HL-60 (cell line): ENCODE results near the gene TREML1.

ENCODE experiments used
- DNase-seq, 2 experiments: peaks; one replicate each; pipeline ENCODE4 v3.0.0-alpha.2; 2010 to 2020; ENCODE audit warnings: low read depth in 1 of 2, low spot score in 1 of 2
- H3K27ac ChIP-seq: fragments of 250-450 bp; sonication (Bioruptor Pico); replicated peaks from 2 replicates; pipeline ENCODE4 v1.5.1; 2020; ENCODE audit warnings: mild to moderate bottlenecking, moderate library complexity
- H3K27me3 ChIP-seq: fragments of 250-450 bp; sonication (Bioruptor Pico); 2 replicates; pipeline ENCODE4 v1.5.1; 2021; ENCODE audit warnings: mild to moderate bottlenecking, moderate library complexity; ENCODE audit not compliant: insufficient read depth, poor library complexity, severe bottlenecking
- H3K4me3 ChIP-seq: replicated peaks from 2 replicates; pipeline ENCODE4 v1.5.1; 2011; ENCODE audit warnings: mild to moderate bottlenecking, control low read depth, low read length; ENCODE audit not compliant: insufficient read depth
- GABPA ChIP-seq: IDR thresholded peaks from 2 replicates; pipeline ENCODE4 v1.6.1; 2012; ENCODE audit warnings: low read depth
- POLR2AphosphoS5 ChIP-seq: IDR thresholded peaks from 2 replicates; pipeline ENCODE4 v1.6.1; 2012; ENCODE audit warnings: low read depth
- SPI1 ChIP-seq: IDR thresholded peaks from 2 replicates; pipeline ENCODE4 v1.6.1; 2012; ENCODE audit warnings: low read depth, mild to moderate bottlenecking, borderline replicate concordance
- TF ChIP-seq, protein P1 (sequence below): IDR thresholded peaks from 2 replicates; pipeline ENCODE4 v1.6.1; 2012; ENCODE audit warnings: low read depth; ENCODE audit not compliant: insufficient replicate concordance
- TF ChIP-seq, protein P2 (sequence below): IDR thresholded peaks from one replicate; pipeline ENCODE4 v1.5.1; 2011; ENCODE audit warnings: low read length, control low read depth, inconsistent platforms; ENCODE audit not compliant: insufficient read depth

Gene TREML1

DNA sequence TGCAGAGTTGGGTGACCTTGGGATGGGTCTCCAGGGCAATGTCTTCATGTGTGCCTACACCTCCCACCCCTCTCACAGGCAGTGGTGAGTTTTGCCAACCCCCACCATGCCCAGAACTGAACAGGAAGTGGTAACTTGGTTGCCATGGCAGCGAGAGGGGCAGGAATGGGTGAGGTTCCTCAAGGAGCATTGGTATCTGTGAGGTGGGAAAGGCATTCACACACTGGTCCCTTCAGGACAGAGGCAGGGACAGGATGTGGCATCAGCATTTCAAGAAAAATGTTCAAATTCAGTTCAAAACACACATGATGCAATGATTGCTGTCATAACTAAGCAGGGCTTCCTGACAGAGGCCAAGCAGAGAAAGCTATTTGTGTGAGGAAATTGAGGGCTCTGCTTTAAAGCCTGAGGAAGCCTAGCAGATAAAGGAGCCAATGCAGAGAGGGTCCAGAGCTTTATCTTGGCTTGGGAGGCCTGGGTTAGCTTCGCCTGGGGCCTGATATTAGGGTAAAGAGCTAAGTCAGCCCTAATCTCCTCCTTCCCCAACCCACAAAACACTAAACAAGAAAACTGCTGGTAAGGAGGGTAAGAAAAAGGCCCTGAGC, 46.3 kb upstream of the TREML1 start:
- peak overlapping the region; percentile 89 for H3K27ac ChIP-seq
- no peaks in the 10 kb centered on the region for H3K27me3 ChIP-seq
- TF ChIP-seq POLR2AphosphoS5: no peak
- peak; percentile 59 for TF ChIP-seq GABPA
- TF ChIP-seq SPI1: peak; percentile 66
- TF ChIP-seq, protein P1, sequence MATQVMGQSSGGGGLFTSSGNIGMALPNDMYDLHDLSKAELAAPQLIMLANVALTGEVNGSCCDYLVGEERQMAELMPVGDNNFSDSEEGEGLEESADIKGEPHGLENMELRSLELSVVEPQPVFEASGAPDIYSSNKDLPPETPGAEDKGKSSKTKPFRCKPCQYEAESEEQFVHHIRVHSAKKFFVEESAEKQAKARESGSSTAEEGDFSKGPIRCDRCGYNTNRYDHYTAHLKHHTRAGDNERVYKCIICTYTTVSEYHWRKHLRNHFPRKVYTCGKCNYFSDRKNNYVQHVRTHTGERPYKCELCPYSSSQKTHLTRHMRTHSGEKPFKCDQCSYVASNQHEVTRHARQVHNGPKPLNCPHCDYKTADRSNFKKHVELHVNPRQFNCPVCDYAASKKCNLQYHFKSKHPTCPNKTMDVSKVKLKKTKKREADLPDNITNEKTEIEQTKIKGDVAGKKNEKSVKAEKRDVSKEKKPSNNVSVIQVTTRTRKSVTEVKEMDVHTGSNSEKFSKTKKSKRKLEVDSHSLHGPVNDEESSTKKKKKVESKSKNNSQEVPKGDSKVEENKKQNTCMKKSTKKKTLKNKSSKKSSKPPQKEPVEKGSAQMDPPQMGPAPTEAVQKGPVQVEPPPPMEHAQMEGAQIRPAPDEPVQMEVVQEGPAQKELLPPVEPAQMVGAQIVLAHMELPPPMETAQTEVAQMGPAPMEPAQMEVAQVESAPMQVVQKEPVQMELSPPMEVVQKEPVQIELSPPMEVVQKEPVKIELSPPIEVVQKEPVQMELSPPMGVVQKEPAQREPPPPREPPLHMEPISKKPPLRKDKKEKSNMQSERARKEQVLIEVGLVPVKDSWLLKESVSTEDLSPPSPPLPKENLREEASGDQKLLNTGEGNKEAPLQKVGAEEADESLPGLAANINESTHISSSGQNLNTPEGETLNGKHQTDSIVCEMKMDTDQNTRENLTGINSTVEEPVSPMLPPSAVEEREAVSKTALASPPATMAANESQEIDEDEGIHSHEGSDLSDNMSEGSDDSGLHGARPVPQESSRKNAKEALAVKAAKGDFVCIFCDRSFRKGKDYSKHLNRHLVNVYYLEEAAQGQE: no peak
- peak overlapping the region; percentile 18 for H3K4me3 ChIP-seq
- peak; percentile 96 to 98 for DNase-seq

DNA sequence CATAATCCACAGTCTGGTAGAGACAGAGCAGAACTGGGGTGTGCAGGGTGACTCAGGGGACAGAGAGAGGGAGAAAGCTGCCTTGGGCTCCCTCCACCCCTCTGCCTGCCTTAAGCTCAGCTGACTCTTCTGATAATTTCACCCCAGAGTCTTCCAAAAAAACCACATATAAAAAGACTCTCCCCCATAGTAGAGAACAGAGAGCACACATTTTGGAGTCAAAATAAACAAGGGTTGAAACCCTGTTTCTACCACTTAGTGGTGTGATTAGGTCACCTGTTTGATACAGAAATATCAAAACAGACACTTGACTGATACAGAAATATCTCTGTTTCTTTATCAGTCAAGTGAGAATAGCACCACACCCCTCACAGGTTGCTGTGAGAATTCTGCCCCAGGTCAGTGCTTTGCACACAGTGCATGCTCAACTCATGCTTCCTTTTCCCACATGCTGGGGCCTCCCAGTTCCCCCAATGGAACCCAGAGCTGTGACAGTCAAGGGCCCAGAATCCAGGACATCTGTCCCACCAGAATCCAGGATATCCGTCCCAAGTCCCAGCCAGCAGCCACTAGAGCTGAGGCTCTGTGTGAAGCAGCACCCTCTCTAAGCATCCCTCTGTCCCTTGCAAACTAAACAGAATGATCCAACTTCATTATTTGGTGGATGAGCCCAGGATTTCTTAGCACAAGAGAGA, 45.6 kb upstream of the TREML1 start:
- TF ChIP-seq POLR2AphosphoS5 (no peak), GABPA (no peak)
- TF ChIP-seq, protein P1: no peak
- H3K4me3 ChIP-seq: no peak overlapping the region
- peak in 1 of 2 experiments; percentile 49 for DNase-seq
- peak overlapping the region; percentile 89 for H3K27ac ChIP-seq
- H3K27me3 ChIP-seq: no peaks in the 10 kb centered on the region

DNA sequence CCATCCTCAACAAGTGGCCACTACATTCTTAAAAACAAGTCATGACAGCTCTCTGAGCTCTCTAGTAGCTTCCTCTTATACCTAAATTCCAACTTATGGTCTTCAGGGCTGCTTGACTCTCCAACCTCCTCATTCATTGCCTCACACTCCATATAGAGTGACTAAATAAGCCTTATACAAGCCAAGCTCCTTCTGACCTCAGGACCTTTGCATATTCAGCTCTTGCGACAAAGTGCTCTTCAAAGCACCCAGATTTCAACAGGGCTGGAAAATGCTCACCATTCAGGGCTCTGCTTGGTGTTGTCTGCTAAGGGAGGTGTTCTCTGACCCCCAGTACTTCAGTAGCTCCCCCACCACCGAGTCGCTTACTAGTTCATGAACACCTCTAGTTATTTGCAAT, 43.1 kb upstream of the TREML1 start:
- no peak for DNase-seq
- no peak for TF ChIP-seq POLR2AphosphoS5
- Histone ChIP-seq H3K27ac (no peak overlapping the region), H3K27me3 (no peaks in the 10 kb centered on the region), H3K4me3 (no peak overlapping the region)

DNA sequence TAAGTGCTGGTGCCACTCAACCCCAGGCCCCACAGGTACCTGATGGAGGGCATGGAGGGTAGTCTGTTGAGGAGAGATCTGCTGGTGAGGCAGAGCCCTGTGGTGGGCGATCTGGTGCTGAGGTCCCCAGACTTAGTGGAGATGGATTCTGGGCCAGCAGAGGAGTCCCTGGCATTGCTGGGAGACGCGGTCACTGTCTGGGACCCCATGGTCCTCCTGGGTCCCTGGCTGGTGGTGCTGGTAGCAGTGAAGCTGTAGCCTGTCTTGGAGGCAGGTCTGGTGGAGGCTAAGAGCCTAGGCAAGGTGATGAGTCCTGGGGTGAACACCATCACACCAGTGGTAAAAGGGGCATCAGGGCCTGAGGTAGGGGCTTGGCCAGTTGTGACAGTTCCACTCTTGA, 40.2 kb upstream of the TREML1 start:
- no peak for DNase-seq
- no peaks in the 10 kb centered on the region for H3K27me3 ChIP-seq
- H3K27ac ChIP-seq: no peak overlapping the region
- H3K4me3 ChIP-seq: no peak overlapping the region
- TF ChIP-seq SPI1 (no peak), GABPA (no peak), POLR2AphosphoS5 (no peak)
- TF ChIP-seq, protein P1: no peak
- TF ChIP-seq, protein P2, sequence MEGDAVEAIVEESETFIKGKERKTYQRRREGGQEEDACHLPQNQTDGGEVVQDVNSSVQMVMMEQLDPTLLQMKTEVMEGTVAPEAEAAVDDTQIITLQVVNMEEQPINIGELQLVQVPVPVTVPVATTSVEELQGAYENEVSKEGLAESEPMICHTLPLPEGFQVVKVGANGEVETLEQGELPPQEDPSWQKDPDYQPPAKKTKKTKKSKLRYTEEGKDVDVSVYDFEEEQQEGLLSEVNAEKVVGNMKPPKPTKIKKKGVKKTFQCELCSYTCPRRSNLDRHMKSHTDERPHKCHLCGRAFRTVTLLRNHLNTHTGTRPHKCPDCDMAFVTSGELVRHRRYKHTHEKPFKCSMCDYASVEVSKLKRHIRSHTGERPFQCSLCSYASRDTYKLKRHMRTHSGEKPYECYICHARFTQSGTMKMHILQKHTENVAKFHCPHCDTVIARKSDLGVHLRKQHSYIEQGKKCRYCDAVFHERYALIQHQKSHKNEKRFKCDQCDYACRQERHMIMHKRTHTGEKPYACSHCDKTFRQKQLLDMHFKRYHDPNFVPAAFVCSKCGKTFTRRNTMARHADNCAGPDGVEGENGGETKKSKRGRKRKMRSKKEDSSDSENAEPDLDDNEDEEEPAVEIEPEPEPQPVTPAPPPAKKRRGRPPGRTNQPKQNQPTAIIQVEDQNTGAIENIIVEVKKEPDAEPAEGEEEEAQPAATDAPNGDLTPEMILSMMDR: no peak
